Measurements from ENCODE around the gene GPHN.

DNA sequence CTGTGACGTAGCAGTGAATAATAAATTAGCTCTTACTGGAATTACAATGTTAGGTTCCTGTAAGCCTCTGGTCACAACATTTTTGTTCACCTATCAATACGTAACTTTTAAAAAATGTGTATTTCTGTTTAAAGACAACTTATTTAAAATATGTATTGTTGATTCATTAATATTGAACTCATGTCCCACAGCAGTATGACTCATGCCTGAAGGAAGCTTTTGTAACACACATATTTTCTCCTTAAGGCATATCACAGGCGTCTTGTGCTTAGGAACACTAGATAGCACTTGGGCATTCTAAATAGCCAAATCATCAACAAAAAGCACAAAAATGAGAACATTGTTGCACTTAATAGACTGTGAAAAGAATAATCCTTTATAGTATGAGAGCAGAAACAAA lies 92.5 kb downstream of the GPHN start:
- TF ChIP-seq, protein P1, sequence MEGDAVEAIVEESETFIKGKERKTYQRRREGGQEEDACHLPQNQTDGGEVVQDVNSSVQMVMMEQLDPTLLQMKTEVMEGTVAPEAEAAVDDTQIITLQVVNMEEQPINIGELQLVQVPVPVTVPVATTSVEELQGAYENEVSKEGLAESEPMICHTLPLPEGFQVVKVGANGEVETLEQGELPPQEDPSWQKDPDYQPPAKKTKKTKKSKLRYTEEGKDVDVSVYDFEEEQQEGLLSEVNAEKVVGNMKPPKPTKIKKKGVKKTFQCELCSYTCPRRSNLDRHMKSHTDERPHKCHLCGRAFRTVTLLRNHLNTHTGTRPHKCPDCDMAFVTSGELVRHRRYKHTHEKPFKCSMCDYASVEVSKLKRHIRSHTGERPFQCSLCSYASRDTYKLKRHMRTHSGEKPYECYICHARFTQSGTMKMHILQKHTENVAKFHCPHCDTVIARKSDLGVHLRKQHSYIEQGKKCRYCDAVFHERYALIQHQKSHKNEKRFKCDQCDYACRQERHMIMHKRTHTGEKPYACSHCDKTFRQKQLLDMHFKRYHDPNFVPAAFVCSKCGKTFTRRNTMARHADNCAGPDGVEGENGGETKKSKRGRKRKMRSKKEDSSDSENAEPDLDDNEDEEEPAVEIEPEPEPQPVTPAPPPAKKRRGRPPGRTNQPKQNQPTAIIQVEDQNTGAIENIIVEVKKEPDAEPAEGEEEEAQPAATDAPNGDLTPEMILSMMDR (conservative IDR thresholded peaks at IDR 0.05 in 1 of 2, IDR thresholded peaks at IDR 0.05 in 1 of 2; ENCODE audit: extremely low read depth in 1 of 2, insufficient read depth in 1 of 2, low read depth in 1 of 2, low read length in 2 of 2) = no peak
- no peak for TF ChIP-seq EZH2 (IDR thresholded peaks at IDR 0.05; ENCODE audit: borderline replicate concordance, low read length)

All from mammary epithelial cell (primary cell).